Tibial nerve (tissue), 4 donors: ENCODE results near the gene DYRK4.

Experiments
- CTCF ChIP-seq, 5 experiments: fragments of 200-600 bp in 3 of 5; fragments of 450-650 bp in 2 of 5; sonication (generic) in 3 of 5; IDR thresholded peaks; one replicate each; pipeline ENCODE4 v1.5.1; 2016 to 2019; ENCODE audit warnings: antibody characterized with exemption in 5 of 5, mild to moderate bottlenecking in 3 of 5, moderate library complexity in 2 of 5
- EP300 ChIP-seq, 2 donors: sonication (generic); formaldehyde crosslinking; IDR thresholded peaks; one replicate each; pipeline ENCODE4 v1.6.1; 2017; ENCODE audit warnings: antibody characterized with exemption in 2 of 2, mild to moderate bottlenecking in 1 of 2
- POLR2A ChIP-seq, 2 donors: fragments of 450-650 bp; IDR thresholded peaks; one replicate each; pipeline ENCODE4 v1.6.1; 2017; ENCODE audit warnings: antibody characterized with exemption in 2 of 2, mild to moderate bottlenecking in 2 of 2, moderate library complexity in 2 of 2

DNA sequence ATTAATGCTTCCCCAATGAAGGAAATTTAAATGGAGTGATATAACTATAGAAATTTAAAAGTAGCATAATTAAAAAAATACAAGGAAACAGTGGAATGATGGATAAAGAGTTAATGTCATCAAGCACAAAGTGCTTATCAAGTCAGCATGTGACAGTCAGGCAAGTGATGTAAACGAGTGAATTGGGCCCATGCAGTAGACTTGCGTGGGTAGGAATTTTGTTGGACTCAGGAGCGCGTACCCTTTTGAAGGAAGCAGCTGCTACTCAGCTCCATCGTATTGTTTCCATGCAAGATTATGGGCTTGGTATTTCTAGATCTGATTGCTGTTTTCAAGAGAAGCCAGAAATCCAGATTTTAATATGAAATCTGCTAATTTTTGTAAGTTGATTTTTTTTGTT is 4.4 kb upstream of the DYRK4 start:
- no peak for TF ChIP-seq CTCF (IDR thresholded peaks at IDR 0.05)
- TF ChIP-seq POLR2A (IDR thresholded peaks at IDR 0.05): no peak
- no peak for TF ChIP-seq EP300 (IDR thresholded peaks at IDR 0.05)
